ENCODE results near the gene KLHDC8B.

DNA sequence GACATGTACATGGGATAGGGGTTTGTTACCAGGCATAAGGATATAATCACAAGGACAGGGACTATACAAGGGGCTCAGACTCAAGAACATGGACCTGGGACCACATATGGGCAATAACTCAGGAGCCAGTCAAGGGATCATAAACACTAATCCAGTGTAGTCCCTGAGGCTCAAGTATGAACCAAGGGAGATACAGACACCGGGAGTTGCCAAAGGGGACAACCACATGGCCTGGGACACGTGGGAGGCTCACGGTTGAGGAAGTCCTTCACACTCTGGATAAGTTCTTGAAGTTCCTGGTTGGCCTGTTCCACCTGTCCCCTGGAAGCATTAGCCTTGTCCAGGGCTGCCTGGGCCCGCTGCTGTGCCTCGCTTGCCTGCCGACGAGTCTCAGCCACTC, 48.9 kb upstream of the KLHDC8B start:
- TF ChIP-seq, protein P1, sequence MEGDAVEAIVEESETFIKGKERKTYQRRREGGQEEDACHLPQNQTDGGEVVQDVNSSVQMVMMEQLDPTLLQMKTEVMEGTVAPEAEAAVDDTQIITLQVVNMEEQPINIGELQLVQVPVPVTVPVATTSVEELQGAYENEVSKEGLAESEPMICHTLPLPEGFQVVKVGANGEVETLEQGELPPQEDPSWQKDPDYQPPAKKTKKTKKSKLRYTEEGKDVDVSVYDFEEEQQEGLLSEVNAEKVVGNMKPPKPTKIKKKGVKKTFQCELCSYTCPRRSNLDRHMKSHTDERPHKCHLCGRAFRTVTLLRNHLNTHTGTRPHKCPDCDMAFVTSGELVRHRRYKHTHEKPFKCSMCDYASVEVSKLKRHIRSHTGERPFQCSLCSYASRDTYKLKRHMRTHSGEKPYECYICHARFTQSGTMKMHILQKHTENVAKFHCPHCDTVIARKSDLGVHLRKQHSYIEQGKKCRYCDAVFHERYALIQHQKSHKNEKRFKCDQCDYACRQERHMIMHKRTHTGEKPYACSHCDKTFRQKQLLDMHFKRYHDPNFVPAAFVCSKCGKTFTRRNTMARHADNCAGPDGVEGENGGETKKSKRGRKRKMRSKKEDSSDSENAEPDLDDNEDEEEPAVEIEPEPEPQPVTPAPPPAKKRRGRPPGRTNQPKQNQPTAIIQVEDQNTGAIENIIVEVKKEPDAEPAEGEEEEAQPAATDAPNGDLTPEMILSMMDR (conservative IDR thresholded peaks at IDR 0.05; ENCODE audit: low read depth, low read length), result no peak
- no peak for TF ChIP-seq RCOR1 (IDR thresholded peaks at IDR 0.05; ENCODE audit: insufficient replicate concordance, low read length)
- TF ChIP-seq RAD21 (IDR thresholded peaks at IDR 0.05; ENCODE audit: low read length), result no peak
- no peak for TF ChIP-seq CHD1 (IDR thresholded peaks at IDR 0.05; ENCODE audit: low read depth, low read length)
- TF ChIP-seq POLR2A (IDR thresholded peaks at IDR 0.05; ENCODE audit: low read depth, low read length), result no peak
- no peak for TF ChIP-seq CEBPB (IDR thresholded peaks at IDR 0.05; ENCODE audit: low read depth, low read length)
- TF ChIP-seq NFE2L2 (IDR thresholded peaks at IDR 0.05; ENCODE audit: low read depth, low read length), result no peak
- TF ChIP-seq RFX5 (IDR thresholded peaks at IDR 0.05; ENCODE audit: low read depth, low read length), result no peak
- no peak for TF ChIP-seq FOS (IDR thresholded peaks at IDR 0.05; ENCODE audit: low read depth, low read length)
- TF ChIP-seq SMC3 (IDR thresholded peaks at IDR 0.05; ENCODE audit: low read depth, low read length), result no peak
- TF ChIP-seq, protein P2, sequence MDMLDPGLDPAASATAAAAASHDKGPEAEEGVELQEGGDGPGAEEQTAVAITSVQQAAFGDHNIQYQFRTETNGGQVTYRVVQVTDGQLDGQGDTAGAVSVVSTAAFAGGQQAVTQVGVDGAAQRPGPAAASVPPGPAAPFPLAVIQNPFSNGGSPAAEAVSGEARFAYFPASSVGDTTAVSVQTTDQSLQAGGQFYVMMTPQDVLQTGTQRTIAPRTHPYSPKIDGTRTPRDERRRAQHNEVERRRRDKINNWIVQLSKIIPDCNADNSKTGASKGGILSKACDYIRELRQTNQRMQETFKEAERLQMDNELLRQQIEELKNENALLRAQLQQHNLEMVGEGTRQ (IDR thresholded peaks at IDR 0.05; ENCODE audit: low read depth, low read length), result no peak
- TF ChIP-seq MXI1 (IDR thresholded peaks at IDR 0.05; ENCODE audit: borderline replicate concordance, low read depth, low read length), result no peak
- no peak for TF ChIP-seq MAZ (IDR thresholded peaks at IDR 0.05; ENCODE audit: borderline replicate concordance, low read depth, low read length)
